ENCODE data around the gene NECTIN2. TPM values are rescaled to one million over a fixed set of nuclear protein-coding genes. Genes with fewer than 3 reads are reported as not detected.
A peak's percentile ranks its signal among the peaks of the same experiment; 100 is the strongest.
"Not testable (repeated sequence)": the region's sequence is repeated elsewhere in the genome, so short reads cannot be mapped to it uniquely, and the experiment has no call there.

Gene NECTIN2
- total RNA-seq, 1 experiment from 2014 or later: 96.3 TPM

- Histone ChIP-seq H3K4me1 (ENCODE audit: control insufficient read depth in 1 of 2, insufficient read depth in 2 of 2, low read length in 2 of 2) (peaks cover 21 to 40% of the 10 kb centered on the region in 2 experiments), H3K4me2 (ENCODE audit: low read length) (peak overlapping the region; percentile 77)
- DNase-seq (ENCODE audit: low read depth, low spot score); ATAC-seq; H2AFZ ChIP-seq (ENCODE audit: low read depth, low read length, poor library complexity, severe bottlenecking); H3K4me3 ChIP-seq (replicated peaks in 1 of 2; ENCODE audit: low read depth in 1 of 2, low read length in 2 of 2); H3K27ac ChIP-seq (ENCODE audit: low read depth, low read length); H3K36me3 ChIP-seq (ENCODE audit: control insufficient read depth in 1 of 2, insufficient read depth in 2 of 2, low read length in 2 of 2); BruUV-seq (replicated peaks); H3K9me2 ChIP-seq (ENCODE audit: insufficient read depth); H3K9me3 ChIP-seq (ENCODE audit: control insufficient read depth in 1 of 2, insufficient read depth in 1 of 2, low read depth in 1 of 2, low read length in 2 of 2); CTCF ChIA-PET; H3K9ac ChIP-seq (ENCODE audit: low read length); H3K79me2 ChIP-seq (ENCODE audit: insufficient read depth, low read length); H3K27me3 ChIP-seq (ENCODE audit: insufficient read depth, low read length); RAD21 ChIA-PET (ENCODE audit: low non-redundant PET in 1 of 2, low total read pairs in 2 of 2, uncharacterized antibody in 2 of 2, unreplicated experiment in 2 of 2); H4K20me1 ChIP-seq (ENCODE audit: insufficient read depth): not testable (repeated sequence)
- POLR2A ChIA-PET: interaction anchor here (1.3 kb wide), 1 partner anchor 41 kb away, joined by 4 read pairs; the partner anchor contains the start of gene CLPTM1
- intact Hi-C loops (cut with micrococcal nuclease): loop anchor here (2.0 kb wide), 1 partner anchor 41 kb away; the partner anchor contains the start of gene CLPTM1
These were observed 67.7 kb downstream of the NECTIN2 start for GRCh38 chr19:44913512-44914432.

DNA sequence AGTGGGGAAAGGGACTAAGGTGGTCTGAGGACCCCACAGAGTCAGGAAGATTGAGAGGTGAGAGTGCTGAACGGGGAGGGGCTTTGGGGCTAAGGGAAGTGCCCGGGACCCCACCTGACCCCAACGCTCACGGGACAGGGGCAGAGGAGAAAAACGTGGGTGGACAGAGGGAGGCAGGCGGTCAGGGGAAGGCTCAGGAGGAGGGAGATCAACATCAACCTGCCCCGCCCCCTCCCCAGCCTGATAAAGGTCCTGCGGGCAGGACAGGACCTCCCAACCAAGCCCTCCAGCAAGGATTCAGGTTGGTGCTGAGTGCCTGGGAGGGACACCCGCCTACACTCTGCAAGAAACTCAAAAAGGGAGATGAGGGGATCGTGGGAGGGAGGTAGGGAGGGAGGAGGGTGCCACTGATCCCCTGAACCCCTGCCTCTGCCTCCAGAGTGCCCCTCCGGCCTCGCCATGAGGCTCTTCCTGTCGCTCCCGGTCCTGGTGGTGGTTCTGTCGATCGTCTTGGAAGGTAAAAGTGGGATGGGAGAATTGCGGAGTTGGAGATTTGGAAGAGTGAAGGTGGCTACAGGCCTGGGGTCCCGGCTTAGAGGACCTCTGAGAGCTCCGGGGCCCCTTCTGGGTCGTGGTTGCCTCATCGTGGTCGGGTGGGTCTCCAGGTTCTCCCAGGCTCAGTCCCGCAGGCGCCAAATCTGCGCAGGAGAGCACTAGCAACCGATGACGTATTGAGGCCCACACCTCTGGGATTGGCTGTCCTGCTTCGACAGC, 68.5 kb downstream of the NECTIN2 start, which contains the start of gene APOC1:
TSS of gene APOC1 (plus strand) at position 176 of the 774 bp plus-strand sequence. CDS start at position 460, 284 bp downstream.
- Histone ChIP-seq H3K9ac (ENCODE audit: low read length) (peak within 1 kb of the TSS; percentile 63), H3K4me2 (ENCODE audit: low read length) (peak within 1 kb of the TSS; percentile 77), H2AFZ (ENCODE audit: low read depth, low read length, poor library complexity, severe bottlenecking) (peak within 1 kb of the TSS; percentile 48), H3K4me1 (ENCODE audit: control insufficient read depth in 1 of 2, insufficient read depth in 2 of 2, low read length in 2 of 2) (peaks cover 21 to 40% of the 10 kb centered on the region in 2 experiments), H3K4me3 (replicated peaks in 1 of 2; ENCODE audit: low read depth in 1 of 2, low read length in 2 of 2) (peak within 1 kb of the TSS; percentile 37 to 51), H3K27ac (ENCODE audit: low read depth, low read length) (peak within 1 kb of the TSS; percentile 37)
- CTCF ChIA-PET: interaction anchor here (0.9 kb wide), 1 partner anchor 37 kb away, joined by 3 read pairs; no protein-coding TSS in a partner anchor
- H3K79me2 ChIP-seq (ENCODE audit: insufficient read depth, low read length); H3K27me3 ChIP-seq (ENCODE audit: insufficient read depth, low read length); H4K20me1 ChIP-seq (ENCODE audit: insufficient read depth); H3K9me3 ChIP-seq (ENCODE audit: control insufficient read depth in 1 of 2, insufficient read depth in 1 of 2, low read depth in 1 of 2, low read length in 2 of 2); RAD21 ChIA-PET (ENCODE audit: low non-redundant PET in 1 of 2, low total read pairs in 2 of 2, uncharacterized antibody in 2 of 2, unreplicated experiment in 2 of 2); H3K9me2 ChIP-seq (ENCODE audit: insufficient read depth); H3K36me3 ChIP-seq (ENCODE audit: control insufficient read depth in 1 of 2, insufficient read depth in 2 of 2, low read length in 2 of 2): not testable (repeated sequence)
- intact Hi-C loops (cut with micrococcal nuclease): loop anchor here (2.0 kb wide), 1 partner anchor 40 kb away; the partner anchor contains the start of gene CLPTM1
- ATAC-seq (peak; percentile 93), DNase-seq (ENCODE audit: low read depth, low spot score) (peak; percentile 73)
- BruUV-seq (replicated peaks): TSS peak; percentile 58
- POLR2A ChIA-PET: interaction anchor here (1.0 kb wide), 1 partner anchor 24 kb away, joined by 4 read pairs; no protein-coding TSS in a partner anchor
